ENCODE measurements around the gene PRAMEF5.
"Not testable (repeated sequence)": the region's sequence is repeated elsewhere in the genome, so short reads cannot be mapped to it uniquely, and the experiment has no call there.

PRAMEF5 gene

DNA sequence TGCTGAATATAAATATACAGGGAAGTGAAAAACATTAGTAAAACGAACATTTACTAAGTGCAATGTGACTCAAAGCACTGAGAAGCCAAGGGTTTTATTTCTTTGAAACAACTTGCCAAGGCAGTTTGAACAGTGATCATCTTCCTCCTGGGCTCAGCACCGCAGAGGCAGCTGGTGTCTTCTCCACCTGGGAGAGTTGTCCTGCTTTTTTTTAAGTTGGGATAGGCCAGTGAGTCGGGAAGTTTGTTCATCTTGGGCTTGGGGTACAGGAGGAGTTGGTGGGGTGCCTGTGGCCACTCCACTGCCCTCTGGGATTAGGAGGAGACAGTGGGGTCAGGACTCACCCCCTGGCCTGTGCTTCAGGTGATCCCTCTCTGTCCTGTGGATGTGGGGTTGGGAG, 35.0 kb downstream of the PRAMEF5 start:
- not testable (repeated sequence) for H3K79me2 ChIP-seq (ENCODE audit: control insufficient read depth, insufficient read depth, low read length, poor library complexity); H3K4me1 ChIP-seq (ENCODE audit: control insufficient read depth in 1 of 2, insufficient read depth in 2 of 2, low read length in 2 of 2); H3K4ac ChIP-seq (ENCODE audit: low read depth, low read length); H3K9ac ChIP-seq (ENCODE audit: low read length); H3K27me3 ChIP-seq (ENCODE audit: insufficient read depth, low read length); H3K4me3 ChIP-seq (ENCODE audit: low read depth, low read length); H4K8ac ChIP-seq (ENCODE audit: low read depth, low read length); H3K36me3 ChIP-seq (ENCODE audit: control insufficient read depth in 1 of 2, insufficient read depth in 2 of 2, low read length in 2 of 2); H2BK12ac ChIP-seq (ENCODE audit: low read length); DNase-seq; H4K91ac ChIP-seq (ENCODE audit: low read depth, low read length); H3K4me2 ChIP-seq (ENCODE audit: low read length); H2AFZ ChIP-seq (ENCODE audit: insufficient read depth, low read length, poor library complexity); H3K79me1 ChIP-seq (ENCODE audit: low read length); H2BK5ac ChIP-seq (ENCODE audit: low read depth, low read length, poor library complexity); H3K18ac ChIP-seq (ENCODE audit: low read length); H2AK5ac ChIP-seq (ENCODE audit: low read length); H3K27ac ChIP-seq (ENCODE audit: low read depth, low read length); H3K14ac ChIP-seq (ENCODE audit: low read length); H2BK120ac ChIP-seq (ENCODE audit: insufficient read depth, low read length, poor library complexity); H4K12ac ChIP-seq (ENCODE audit: low read depth, low read length); H3K23ac ChIP-seq (ENCODE audit: low read length); H3K9me3 ChIP-seq (ENCODE audit: insufficient read depth, low read depth, low read length)
- WGBS (ENCODE audit: extremely low coverage, insufficient coverage, insufficient read length): no CpG with 5 or more reads among the region's 3 CpGs

DNA sequence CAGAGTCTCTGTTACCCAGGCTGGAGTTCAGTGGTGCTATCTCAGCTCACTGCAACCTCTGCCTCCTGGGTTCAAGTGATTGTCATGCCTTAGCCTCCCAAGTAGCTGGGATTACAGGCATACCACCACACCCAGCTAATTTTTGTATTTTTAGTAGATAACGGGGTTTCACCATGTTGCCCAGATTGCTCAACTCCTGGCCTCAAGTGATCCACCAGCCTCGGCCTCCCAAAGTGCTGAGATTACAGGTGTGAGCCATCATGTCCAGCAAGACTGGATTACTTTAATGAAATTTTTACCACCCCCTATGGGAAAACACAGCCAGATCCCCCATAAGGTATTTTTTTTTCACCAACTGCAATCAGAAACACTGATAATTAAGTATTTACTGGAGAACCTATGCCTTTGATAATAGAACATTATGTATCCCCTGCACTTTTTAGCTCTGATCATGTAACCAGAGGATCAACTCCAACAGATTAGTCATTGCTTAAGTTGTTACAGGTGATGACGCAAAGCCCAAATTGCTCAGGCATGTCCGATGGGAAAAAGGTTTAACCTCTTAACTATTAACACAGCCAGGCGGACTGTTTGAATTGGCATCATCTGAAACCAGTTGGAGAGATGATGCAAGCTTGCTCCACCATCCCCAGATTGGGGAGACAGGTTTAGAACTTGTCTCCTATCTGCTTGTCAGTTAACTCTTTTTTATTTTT, 43.4 kb downstream of the PRAMEF5 start:
- not testable (repeated sequence) for DNase-seq; H3K23ac ChIP-seq (ENCODE audit: low read length); H3K9ac ChIP-seq (ENCODE audit: low read length); H3K9me3 ChIP-seq (ENCODE audit: insufficient read depth, low read depth, low read length); H3K4ac ChIP-seq (ENCODE audit: low read depth, low read length); H3K79me1 ChIP-seq (ENCODE audit: low read length); H2AFZ ChIP-seq (ENCODE audit: insufficient read depth, low read length, poor library complexity); H4K12ac ChIP-seq (ENCODE audit: low read depth, low read length); H3K27me3 ChIP-seq (ENCODE audit: insufficient read depth, low read length); H4K91ac ChIP-seq (ENCODE audit: low read depth, low read length); H3K4me3 ChIP-seq (ENCODE audit: low read depth, low read length); H2AK5ac ChIP-seq (ENCODE audit: low read length); H2BK5ac ChIP-seq (ENCODE audit: low read depth, low read length, poor library complexity); H4K8ac ChIP-seq (ENCODE audit: low read depth, low read length); H3K36me3 ChIP-seq (ENCODE audit: control insufficient read depth in 1 of 2, insufficient read depth in 2 of 2, low read length in 2 of 2); H3K27ac ChIP-seq (ENCODE audit: low read depth, low read length); H2BK12ac ChIP-seq (ENCODE audit: low read length); H3K4me1 ChIP-seq (ENCODE audit: control insufficient read depth in 1 of 2, insufficient read depth in 2 of 2, low read length in 2 of 2); H3K18ac ChIP-seq (ENCODE audit: low read length); H3K14ac ChIP-seq (ENCODE audit: low read length); H3K79me2 ChIP-seq (ENCODE audit: control insufficient read depth, insufficient read depth, low read length, poor library complexity); H2BK120ac ChIP-seq (ENCODE audit: insufficient read depth, low read length, poor library complexity); H3K4me2 ChIP-seq (ENCODE audit: low read length)
- WGBS (ENCODE audit: extremely low coverage, insufficient coverage, insufficient read length): no CpG with 5 or more reads among the region's 5 CpGs

DNA sequence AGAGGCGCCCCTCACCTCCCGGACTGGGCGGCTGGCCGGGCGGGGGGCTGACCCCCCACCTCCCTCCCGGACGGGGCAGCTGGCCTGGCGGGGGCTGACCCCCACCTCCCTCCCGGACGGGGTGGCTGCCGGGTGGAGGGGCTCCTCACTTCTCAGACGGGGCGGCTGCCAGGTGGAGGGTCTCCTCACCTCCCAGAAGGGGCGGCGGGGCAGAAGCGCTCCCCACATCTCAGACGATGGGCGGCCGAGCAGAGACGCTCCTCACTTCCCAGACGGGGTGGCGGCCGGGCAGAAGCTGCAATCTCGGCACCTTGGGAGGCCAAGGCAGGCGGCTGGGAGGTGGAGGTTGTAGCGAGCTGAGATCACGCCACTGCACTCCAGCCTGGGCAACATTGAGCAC, 44.7 kb downstream of the PRAMEF5 start:
- H2BK120ac ChIP-seq (ENCODE audit: insufficient read depth, low read length, poor library complexity); H3K4me3 ChIP-seq (ENCODE audit: low read depth, low read length); H3K79me1 ChIP-seq (ENCODE audit: low read length); H3K4me2 ChIP-seq (ENCODE audit: low read length); H3K23ac ChIP-seq (ENCODE audit: low read length); H3K14ac ChIP-seq (ENCODE audit: low read length); H3K79me2 ChIP-seq (ENCODE audit: control insufficient read depth, insufficient read depth, low read length, poor library complexity); H2BK12ac ChIP-seq (ENCODE audit: low read length); H4K91ac ChIP-seq (ENCODE audit: low read depth, low read length); H3K4ac ChIP-seq (ENCODE audit: low read depth, low read length); H3K9ac ChIP-seq (ENCODE audit: low read length); H3K27me3 ChIP-seq (ENCODE audit: insufficient read depth, low read length); DNase-seq; H3K9me3 ChIP-seq (ENCODE audit: insufficient read depth, low read depth, low read length); H3K18ac ChIP-seq (ENCODE audit: low read length); H3K27ac ChIP-seq (ENCODE audit: low read depth, low read length); H3K36me3 ChIP-seq (ENCODE audit: control insufficient read depth in 1 of 2, insufficient read depth in 2 of 2, low read length in 2 of 2); H2AFZ ChIP-seq (ENCODE audit: insufficient read depth, low read length, poor library complexity); H4K12ac ChIP-seq (ENCODE audit: low read depth, low read length); H2AK5ac ChIP-seq (ENCODE audit: low read length); H2BK5ac ChIP-seq (ENCODE audit: low read depth, low read length, poor library complexity); H4K8ac ChIP-seq (ENCODE audit: low read depth, low read length); H3K4me1 ChIP-seq (ENCODE audit: control insufficient read depth in 1 of 2, insufficient read depth in 2 of 2, low read length in 2 of 2): not testable (repeated sequence)
- WGBS (ENCODE audit: extremely low coverage, insufficient coverage, insufficient read length): no CpG with 5 or more reads among the region's 27 CpGs

DNA sequence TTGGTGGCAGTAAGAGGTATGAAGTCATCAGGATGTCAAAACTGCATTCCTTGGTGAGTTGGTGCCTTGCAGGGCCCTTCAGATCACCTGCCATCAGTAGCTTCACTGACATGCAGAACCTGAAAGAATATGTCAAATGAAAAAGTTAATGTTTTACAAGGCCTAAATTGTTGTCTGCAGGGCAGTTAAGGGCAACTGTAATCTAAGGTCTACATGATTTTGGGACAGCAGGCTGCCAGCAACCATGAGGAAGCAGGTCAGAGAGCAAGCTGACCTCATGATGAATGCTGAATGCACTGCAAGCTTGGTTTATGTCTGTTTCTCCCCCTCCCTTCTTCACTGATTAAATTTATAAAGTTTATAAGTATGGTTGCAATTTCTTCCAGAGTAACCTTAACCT, 48.2 kb downstream of the PRAMEF5 start:
- H2AFZ ChIP-seq (ENCODE audit: insufficient read depth, low read length, poor library complexity); H3K4me2 ChIP-seq (ENCODE audit: low read length); H3K4me1 ChIP-seq (ENCODE audit: control insufficient read depth in 1 of 2, insufficient read depth in 2 of 2, low read length in 2 of 2); H3K9ac ChIP-seq (ENCODE audit: low read length); H3K27me3 ChIP-seq (ENCODE audit: insufficient read depth, low read length); H3K4me3 ChIP-seq (ENCODE audit: low read depth, low read length); H4K8ac ChIP-seq (ENCODE audit: low read depth, low read length); H2AK5ac ChIP-seq (ENCODE audit: low read length); H3K79me2 ChIP-seq (ENCODE audit: control insufficient read depth, insufficient read depth, low read length, poor library complexity); H2BK120ac ChIP-seq (ENCODE audit: insufficient read depth, low read length, poor library complexity); H3K4ac ChIP-seq (ENCODE audit: low read depth, low read length); H3K79me1 ChIP-seq (ENCODE audit: low read length); H3K27ac ChIP-seq (ENCODE audit: low read depth, low read length); H4K12ac ChIP-seq (ENCODE audit: low read depth, low read length); H2BK5ac ChIP-seq (ENCODE audit: low read depth, low read length, poor library complexity); H3K9me3 ChIP-seq (ENCODE audit: insufficient read depth, low read depth, low read length); H3K18ac ChIP-seq (ENCODE audit: low read length); DNase-seq; H3K14ac ChIP-seq (ENCODE audit: low read length); H3K23ac ChIP-seq (ENCODE audit: low read length); H2BK12ac ChIP-seq (ENCODE audit: low read length); H3K36me3 ChIP-seq (ENCODE audit: control insufficient read depth in 1 of 2, insufficient read depth in 2 of 2, low read length in 2 of 2); H4K91ac ChIP-seq (ENCODE audit: low read depth, low read length): not testable (repeated sequence)
